MG63 (cell line): ENCODE results near the gene ARV1. TPM values are rescaled to one million over a fixed set of nuclear protein-coding genes. Genes with fewer than 3 reads are reported as not detected.
"Not testable (repeated sequence)": the region's sequence is repeated elsewhere in the genome, so short reads cannot be mapped to it uniquely, and the experiment has no call there.

Experiments
- DNase-seq: peaks from one replicate; pipeline ENCODE4 v3.0.0-alpha.2; 2020
- H3K27me3 ChIP-seq: fragments of 250-450 bp; sonication (Bioruptor Pico); 2 replicates; pipeline ENCODE4 v1.5.1; 2020; ENCODE audit warnings: mild to moderate bottlenecking, moderate library complexity
- H3K36me3 ChIP-seq: fragments of 250-450 bp; sonication (Bioruptor Pico); 2 replicates; pipeline ENCODE4 v1.5.1; 2020; ENCODE audit warnings: mild to moderate bottlenecking, moderate library complexity
- H3K4me3 ChIP-seq: fragments of 250-450 bp; sonication (Bioruptor Pico); 2 replicates; pipeline ENCODE4 v1.5.1; 2020; ENCODE audit warnings: mild to moderate bottlenecking, moderate library complexity
- H3K9me3 ChIP-seq: fragments of 250-450 bp; sonication (Bioruptor Pico); 2 replicates; pipeline ENCODE4 v1.5.1; 2020; ENCODE audit warnings: mild to moderate bottlenecking, moderate library complexity
- total RNA-seq: library from RNA; depleted of rRNA; stranded (reverse); fragments of >200 nt; shearing (Covaris generic); gene quantifications from 2 replicates; pipeline ENCODE4 v1.2.3, GENCODE V29; 2014; ENCODE audit warnings: low replicate concordance

ARV1 gene
- total RNA-seq, 1 experiment from 2014 or later = 8.1 TPM

DNA sequence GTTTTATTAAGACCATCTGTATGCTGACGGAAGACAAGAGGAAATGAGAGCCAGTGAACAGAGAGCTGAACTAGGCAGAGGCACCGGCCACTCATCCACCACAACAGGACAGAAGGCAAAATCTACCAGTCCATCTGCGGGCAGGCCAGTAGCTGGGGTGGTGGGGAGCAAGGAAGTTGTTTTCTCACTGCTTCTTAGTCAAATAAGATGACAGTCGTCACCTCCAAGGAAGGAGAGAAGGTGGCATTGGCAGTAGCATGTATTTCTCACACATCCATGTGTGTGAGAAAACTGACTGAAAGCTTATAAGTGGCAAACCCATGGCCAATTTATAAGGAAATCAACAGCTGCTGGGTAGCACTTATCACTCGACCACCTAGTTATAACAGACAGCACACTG, 8.5 kb upstream of the ARV1 start:
- Histone ChIP-seq H3K36me3 (no peaks in the 10 kb centered on the region), H3K4me3 (no peak overlapping the region), H3K27me3 (no peaks in the 10 kb centered on the region), H3K9me3 (no peaks in the 10 kb centered on the region)
- no peak for DNase-seq

DNA sequence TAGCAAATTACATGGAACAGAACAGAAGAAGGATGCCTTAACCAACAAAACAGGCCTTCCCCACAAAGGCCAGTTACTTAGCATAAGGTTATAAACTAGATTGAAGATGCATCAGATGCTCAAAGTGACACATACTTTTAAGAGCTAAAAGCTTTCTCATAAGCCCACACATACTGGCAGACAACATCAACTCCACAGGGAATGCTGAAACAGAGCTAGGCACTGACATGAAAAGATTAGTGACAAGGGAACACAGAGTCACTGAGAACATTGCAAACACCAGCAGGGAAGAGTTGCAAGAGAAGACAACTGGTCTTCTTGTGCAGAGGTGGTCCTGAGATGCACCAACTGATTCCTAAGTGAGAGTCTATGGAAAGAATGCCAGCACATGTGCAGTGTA, 7.1 kb upstream of the ARV1 start:
- H3K36me3 ChIP-seq = peaks cover 11% of the 10 kb centered on the region
- H3K9me3 ChIP-seq = no peaks in the 10 kb centered on the region
- no peak for DNase-seq
- no peak overlapping the region for H3K4me3 ChIP-seq
- no peaks in the 10 kb centered on the region for H3K27me3 ChIP-seq

DNA sequence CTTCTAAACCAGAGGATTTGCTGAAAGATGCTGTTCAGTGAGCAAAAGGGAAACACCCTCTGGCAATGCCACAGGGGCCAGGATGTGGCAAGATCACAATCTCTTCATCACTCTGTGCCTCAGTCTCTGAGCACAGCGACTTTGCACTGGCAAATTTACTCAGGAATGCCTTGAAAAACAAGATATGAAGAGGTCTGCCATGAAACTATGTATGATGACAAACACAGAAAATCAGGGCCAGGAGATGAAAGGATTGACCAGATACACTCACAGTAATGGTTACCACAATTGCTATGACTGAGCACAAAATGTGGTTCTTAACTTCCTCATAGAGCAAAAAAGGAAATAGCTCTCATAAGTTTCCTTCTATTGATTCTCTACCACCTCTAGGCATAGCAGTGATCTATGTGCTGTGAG, 6.0 kb upstream of the ARV1 start:
- Histone ChIP-seq H3K4me3 (no peak overlapping the region), H3K36me3 (peaks cover 11% of the 10 kb centered on the region), H3K9me3 (no peaks in the 10 kb centered on the region), H3K27me3 (no peaks in the 10 kb centered on the region)
- no peak for DNase-seq

DNA sequence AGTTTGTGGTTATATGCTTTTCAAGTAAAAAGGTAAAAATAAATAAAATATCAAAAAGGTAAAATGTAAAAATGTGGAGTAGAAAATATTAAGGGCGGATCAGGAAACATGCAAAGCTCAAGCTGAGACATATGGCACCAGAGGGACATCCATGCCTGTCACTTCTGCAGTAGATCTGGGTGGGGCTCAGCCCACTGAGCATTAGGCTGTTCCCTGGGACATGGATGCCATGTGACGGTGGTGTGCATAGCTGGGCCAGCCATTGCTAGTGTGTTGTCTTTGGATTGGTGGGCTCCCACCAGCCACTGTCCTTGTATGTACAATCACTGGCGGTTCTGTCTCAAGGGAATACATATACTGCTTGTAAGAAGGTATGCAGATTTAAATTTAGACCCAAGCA, 3.3 kb upstream of the ARV1 start:
- no peak for DNase-seq
- Histone ChIP-seq H3K4me3 (no peak overlapping the region), H3K27me3 (no peaks in the 10 kb centered on the region), H3K9me3 (no peaks in the 10 kb centered on the region), H3K36me3 (peaks cover 14% of the 10 kb centered on the region)

DNA sequence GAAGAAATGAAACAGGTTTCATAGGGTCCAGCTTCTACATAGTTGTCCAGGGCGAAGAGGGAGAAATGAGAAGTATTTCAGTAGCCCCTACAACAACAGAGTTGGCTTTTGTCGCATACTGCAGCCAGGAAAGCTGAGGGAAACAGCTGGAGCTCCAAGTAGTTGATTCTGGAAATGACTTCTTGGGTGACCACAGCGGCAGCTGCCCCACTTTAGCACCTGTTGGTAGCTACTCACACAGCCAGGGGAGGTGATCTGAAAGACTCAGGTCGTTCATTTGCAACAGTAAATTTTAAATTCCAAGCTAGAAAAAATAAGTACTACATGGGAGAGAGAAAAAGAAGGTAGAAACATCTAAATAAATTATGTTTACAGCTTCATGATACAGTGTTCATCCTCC, 2.5 kb upstream of the ARV1 start:
- H3K36me3 ChIP-seq = peaks cover 21% of the 10 kb centered on the region
- no peak for DNase-seq
- no peak overlapping the region for H3K4me3 ChIP-seq
- H3K27me3 ChIP-seq = no peaks in the 10 kb centered on the region
- H3K9me3 ChIP-seq = no peaks in the 10 kb centered on the region

DNA sequence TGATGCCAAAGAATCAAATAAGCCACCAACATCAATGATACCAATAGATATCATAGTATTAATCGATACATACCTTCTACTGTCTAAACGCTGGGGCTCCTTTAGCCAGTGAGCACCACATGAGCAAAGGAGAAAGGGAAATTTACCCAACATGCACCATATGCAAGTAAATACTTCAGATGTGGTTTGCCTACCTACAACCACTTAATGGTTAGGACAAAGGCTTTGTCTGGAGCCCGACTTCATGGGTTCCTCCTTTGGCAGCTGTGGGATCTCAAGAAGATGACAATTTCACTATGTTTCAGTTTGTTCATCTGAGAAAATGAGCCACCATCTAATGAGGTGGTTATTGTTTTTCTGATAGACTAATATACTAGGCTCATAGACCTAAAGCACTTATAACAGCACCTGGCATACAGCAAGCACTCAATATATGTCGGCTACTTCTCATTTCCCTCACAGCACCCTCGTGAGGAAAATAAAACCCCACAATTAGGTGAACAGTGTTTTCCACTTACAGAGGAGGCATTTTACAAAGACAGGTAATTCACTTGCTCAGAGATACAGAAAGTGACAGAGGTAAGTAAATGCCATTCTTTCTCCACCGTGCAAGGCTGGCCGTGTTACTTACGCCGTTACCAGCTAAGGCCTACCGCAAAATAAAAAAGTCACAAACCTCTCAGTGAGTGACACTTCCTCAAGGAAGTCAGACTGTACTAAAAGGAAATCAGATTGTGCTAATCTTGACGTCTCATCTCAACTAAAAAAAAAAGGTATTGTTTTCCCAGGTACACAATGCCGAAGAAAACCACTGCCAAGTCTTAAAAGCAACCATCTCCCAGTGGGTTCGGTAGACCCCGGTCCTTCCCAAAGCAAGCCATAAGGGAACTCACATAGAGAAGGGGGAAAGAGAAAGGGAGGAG, 1.8 kb upstream of the ARV1 start:
- peak overlapping the region; percentile 81 for H3K4me3 ChIP-seq
- peaks cover 23% of the 10 kb centered on the region for H3K36me3 ChIP-seq
- H3K27me3 ChIP-seq = no peaks in the 10 kb centered on the region
- no peaks in the 10 kb centered on the region for H3K9me3 ChIP-seq
- no peak for DNase-seq

DNA sequence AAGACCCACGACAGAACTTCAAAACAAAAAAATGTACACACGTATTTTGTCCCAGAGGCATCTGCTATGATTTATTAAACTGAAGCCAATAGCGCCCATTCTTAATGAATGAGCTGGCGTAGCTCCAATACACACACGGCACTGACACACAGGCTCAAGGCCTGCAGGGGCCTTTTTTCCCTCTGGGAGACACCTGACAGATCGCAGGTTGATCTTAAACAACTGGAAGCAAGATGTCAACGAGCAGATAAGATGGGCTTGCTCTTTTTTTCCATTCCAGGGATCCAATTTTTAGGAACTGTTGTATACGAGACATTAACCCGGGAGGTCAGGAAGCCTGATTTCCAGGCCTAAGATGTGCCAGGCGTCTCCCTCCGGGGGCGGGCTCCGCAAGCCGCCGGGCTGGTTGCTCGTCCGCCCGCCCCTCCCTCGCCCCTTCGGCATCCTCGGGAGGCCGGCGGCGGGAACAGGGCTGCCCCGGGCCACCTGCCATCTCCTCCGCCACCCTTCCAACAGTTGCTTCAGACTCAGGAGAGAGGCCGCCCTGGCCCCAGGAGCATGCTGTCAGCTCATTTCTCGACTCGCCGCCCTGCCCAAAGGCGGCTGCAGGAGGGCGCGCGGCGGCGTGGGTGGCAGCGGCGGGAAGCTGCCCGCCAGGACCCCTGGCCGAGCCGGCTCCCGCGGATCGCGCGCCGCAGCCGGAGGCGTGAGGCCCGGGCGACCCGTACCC, 968 bp upstream of the ARV1 start:
- Histone ChIP-seq H3K9me3 (no peaks in the 10 kb centered on the region), H3K4me3 (peak overlapping the region; percentile 81), H3K27me3 (no peaks in the 10 kb centered on the region), H3K36me3 (peaks cover 28% of the 10 kb centered on the region)
- DNase-seq = peak; percentile 55

DNA sequence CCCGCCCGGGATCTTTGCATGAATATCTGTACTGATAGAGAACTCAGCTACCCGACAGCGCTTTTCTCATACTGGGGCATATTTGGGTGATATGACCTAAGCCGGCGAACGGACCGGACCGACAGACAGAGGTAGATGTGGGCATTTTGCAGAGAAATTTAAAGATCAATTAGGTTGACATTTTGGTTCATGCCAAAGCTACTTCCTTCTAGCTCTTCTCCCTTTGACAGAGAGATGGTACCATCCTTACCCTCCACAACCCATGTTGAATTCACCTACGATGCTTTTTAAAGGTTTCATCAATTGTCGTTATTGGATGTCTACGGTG, 459 bp downstream of the ARV1 start:
- DNase-seq = no peak
- Histone ChIP-seq H3K4me3 (peak overlapping the region; percentile 81), H3K9me3 (no peaks in the 10 kb centered on the region), H3K27me3 (no peaks in the 10 kb centered on the region), H3K36me3 (peaks cover 29% of the 10 kb centered on the region)

DNA sequence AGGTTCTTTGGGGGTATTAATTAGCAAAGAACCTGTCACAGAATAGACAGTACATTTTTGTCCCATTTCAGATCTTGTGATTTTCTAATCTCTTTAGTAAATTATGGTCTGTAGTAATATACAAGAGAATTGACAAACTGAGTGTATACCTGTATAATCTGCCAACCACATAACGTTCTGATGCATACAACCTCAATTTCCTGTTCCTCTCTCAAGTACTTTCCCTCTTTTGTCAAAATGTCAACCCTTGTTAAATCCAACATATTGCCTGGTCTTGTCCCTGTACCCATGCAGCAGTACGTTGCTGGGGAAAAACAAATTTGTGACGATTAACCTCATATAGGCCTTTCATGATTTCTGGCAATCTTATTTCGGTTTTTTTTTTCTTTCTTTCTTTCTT, 1.1 kb downstream of the ARV1 start:
- H3K9me3 ChIP-seq = no peaks in the 10 kb centered on the region
- no peaks in the 10 kb centered on the region for H3K27me3 ChIP-seq
- DNase-seq = no peak
- peak overlapping the region; percentile 81 for H3K4me3 ChIP-seq
- H3K36me3 ChIP-seq = peaks cover 29% of the 10 kb centered on the region

DNA sequence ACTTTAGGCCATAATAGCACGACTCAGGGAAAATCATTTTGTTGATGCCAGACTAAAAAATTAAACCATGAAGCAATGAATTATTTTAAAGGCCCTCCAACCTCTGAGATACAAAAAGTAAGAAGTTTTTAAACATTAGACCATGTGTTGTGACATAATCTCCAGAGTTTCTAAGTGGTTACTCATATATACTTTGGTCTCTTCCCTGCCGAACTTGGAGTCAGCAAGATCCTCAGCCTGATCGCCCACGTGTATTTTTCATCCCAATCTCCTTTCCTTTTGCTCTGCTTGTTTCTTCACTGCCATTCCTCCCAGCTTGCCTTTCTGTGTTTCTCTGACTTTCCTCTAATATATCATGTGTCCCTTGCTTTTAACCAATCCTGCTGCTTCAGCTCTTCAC, 3.8 kb downstream of the ARV1 start:
- DNase-seq = peak; percentile 13

DNA sequence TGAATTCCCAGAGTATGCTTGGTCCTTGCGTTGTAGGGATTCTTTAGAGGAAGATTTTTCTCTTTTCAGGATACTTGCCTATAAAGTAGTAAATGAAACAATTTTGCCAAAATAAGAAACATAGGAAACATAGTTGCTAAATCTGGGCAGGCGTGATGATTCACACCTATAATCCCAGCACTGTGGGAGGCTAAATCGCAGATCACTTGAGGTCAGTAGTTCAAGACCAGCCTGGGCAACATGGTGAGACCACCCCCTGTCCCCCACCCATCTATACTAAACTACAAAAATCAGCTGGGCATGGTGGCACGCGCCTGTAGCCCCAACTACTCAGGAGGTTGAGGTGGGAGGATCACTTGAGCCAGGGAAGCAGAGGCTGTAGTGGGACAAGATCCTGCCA, 4.9 kb downstream of the ARV1 start:
- DNase-seq = no peak
- H3K4me3 ChIP-seq = no peak overlapping the region
- H3K27me3 ChIP-seq = no peaks in the 10 kb centered on the region
- peaks cover 18% of the 10 kb centered on the region for H3K36me3 ChIP-seq
- no peaks in the 10 kb centered on the region for H3K9me3 ChIP-seq

More for the DNA sequence above, 3.8 kb downstream of the ARV1 start:
- Histone ChIP-seq H3K27me3 (no peaks in the 10 kb centered on the region), H3K36me3 (peaks cover 18% of the 10 kb centered on the region), H3K9me3 (no peaks in the 10 kb centered on the region), H3K4me3 (no peak overlapping the region)

DNA sequence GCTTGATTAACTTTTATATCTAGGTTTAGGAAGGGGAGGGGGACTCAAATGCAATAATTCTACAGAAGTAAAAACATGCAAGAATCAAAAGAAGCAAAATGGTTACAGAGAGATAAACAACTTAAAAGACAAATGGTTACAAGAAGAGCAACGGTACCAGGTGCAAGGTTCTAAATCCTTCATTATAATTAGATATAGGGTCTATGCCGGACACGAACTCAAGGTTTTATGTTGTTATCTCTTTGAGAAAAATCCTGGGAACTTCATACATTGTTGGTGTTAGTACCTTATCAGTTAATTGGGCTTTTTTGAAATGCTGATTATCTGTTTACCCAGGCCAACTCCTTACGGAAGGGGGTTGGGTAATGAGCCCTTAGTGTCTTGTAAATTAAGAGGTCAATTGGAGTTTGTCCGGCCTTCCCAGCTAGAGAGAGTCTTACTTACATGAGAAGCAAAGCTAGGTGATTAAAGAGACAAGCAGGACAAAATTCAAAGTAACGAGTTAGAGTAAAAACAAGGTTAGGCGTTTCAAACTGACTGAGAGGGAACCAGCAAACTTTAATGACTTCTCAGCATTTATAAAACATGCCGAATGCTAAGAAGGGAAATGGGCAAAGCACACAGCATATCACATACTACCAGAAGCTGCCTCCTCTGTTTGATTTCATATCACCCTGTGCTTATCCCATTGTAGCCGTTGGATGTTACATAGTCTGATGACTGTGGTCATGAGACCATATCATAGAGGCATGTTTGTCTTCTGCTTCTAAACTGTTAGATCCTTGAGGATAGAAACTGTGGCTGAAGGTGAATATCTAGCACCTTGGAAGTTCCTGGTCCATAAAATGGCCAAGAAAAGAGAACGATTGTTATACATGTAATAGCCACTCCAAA, 6.0 kb downstream of the ARV1 start:
- H3K27me3 ChIP-seq, H3K4me3 ChIP-seq, DNase-seq, H3K9me3 ChIP-seq: not testable (repeated sequence)
- peaks cover 16% of the 10 kb centered on the region for H3K36me3 ChIP-seq

DNA sequence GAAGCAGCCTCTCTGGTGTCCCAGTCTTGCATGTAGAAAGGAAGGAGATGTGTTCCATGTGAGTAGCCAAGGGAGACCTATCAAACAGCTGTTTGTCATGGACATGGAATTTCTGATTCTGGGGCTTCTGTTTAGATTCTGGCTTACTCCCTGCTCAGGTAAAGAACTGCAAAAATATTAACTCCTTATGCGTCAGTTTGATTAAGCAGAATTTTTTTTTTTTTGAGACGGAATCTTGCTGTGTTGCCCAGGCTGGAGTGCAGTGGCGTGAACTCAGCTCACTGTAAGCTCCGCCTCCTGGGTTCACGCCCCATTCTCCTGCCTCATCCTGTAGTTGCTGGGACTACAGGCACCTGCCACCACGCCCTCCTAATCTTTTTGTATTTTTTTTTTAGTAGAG, 6.8 kb downstream of the ARV1 start:
- Histone ChIP-seq H3K9me3 (no peaks in the 10 kb centered on the region), H3K36me3 (peaks cover 17% of the 10 kb centered on the region), H3K4me3 (no peak overlapping the region), H3K27me3 (no peaks in the 10 kb centered on the region)
- no peak for DNase-seq

DNA sequence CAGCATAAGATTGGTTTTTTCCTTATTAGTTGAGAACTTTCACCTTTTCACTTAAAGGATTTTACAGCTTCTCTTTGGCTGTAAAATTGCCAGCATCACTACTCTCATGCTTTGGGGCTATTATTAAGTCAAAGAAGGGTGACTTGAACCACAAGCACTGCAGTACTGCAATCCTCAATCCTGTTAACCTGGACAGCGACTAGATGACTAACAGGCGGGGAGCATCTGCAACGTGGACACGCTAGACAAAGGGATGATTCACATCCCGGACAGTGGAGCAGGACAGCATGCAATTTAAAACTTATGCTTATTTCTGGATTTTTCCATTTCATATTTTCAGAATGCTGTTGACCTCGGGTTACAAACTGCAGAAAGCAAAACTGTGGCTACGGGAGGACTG, 8.1 kb downstream of the ARV1 start:
- peaks cover 13% of the 10 kb centered on the region for H3K36me3 ChIP-seq
- H3K27me3 ChIP-seq = no peaks in the 10 kb centered on the region
- DNase-seq = peak; percentile 54
- H3K9me3 ChIP-seq = no peaks in the 10 kb centered on the region
- H3K4me3 ChIP-seq = no peak overlapping the region

DNA sequence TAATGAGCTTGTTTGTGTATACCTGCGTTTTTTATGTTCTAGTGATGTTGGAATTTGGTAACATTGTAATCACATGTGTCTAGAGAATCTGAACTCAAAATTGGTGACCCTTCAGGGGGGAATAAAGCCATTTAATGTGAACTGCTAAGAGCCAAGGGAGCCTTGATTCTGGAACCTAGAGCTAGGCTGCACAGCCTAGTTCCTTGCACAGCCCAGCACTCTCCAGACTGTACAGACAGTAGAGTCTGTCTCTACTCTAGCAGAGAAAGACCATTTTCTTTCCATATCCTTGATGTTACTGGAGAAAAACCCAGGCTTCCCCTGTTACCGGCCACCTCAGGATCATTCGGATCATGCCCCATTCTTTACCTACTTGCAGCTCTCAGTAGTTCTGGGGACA, 8.6 kb downstream of the ARV1 start:
- Histone ChIP-seq H3K27me3 (no peaks in the 10 kb centered on the region), H3K36me3 (peaks cover 14% of the 10 kb centered on the region), H3K4me3 (no peak overlapping the region), H3K9me3 (no peaks in the 10 kb centered on the region)
- no peak for DNase-seq

DNA sequence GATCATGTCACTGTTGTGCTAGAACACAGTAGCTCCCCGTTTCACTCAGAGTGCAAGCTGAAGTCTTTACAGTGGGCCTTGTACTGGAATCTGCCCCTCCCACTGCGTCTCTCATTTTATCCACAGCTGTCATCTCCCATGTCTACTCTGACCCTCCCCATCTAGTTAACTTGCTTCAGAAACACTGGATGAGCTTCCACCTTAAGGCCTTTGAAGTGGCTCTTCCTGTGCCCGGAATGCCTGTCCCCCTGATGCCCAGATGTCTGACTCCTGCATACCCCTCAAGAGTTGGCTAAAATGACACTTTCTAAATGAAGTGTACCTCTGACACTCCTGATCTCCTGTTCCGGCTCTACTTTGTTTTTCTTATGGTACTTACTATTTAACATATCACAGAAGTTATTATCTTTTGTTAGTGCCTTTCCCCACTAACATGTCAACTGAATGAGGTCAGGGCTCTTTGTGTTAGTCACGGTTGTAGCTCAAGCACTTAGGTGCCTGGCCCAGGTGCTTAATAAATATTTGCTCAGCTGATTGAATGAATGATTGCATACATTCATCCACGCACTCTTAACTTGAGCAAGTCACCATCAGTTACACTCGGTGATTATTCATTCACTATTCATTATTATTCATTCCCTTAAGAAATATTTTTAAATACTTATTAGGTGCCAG, 13.3 kb downstream of the ARV1 start:
- H3K27me3 ChIP-seq = no peaks in the 10 kb centered on the region
- H3K9me3 ChIP-seq = no peaks in the 10 kb centered on the region
- H3K4me3 ChIP-seq = no peak overlapping the region
- DNase-seq = no peak
- peaks cover 31% of the 10 kb centered on the region for H3K36me3 ChIP-seq
